B cell (primary cell): Measurements from ENCODE around the gene DLK1. TPM values are rescaled to one million over a fixed set of nuclear protein-coding genes. Genes with fewer than 3 reads are reported as not detected.

ENCODE experiments used
- ATAC-seq: fragments of 200-7000 bp; cut with Tn5 transposase; one replicate; pipeline ENCODE4 v1.10.0; 2021; ENCODE audit warnings: low read depth, mild to moderate bottlenecking, moderate number of reproducible peaks, moderate library complexity
- CTCF ChIA-PET: fragments of 350-600 bp; sonication (Branson Sonifier 250); formaldehyde crosslinking; loops from one replicate; lab custom pipeline; 2021; ENCODE audit warnings: antibody characterized with exemption, inconsistent platforms; lab: Charles Lee
- POLR2A ChIA-PET: fragments of 350-600 bp; sonication (Branson Sonifier 250); formaldehyde crosslinking; loops from one replicate; lab custom pipeline; 2021; ENCODE audit warnings: antibody characterized with exemption; lab: Charles Lee
- DNase-seq: peaks from one replicate; pipeline ENCODE4 v3.0.0; 2013
- H2AFZ ChIP-seq: 2 replicates; pipeline ENCODE4 v1.6.1; 2012; ENCODE audit warnings: mild to moderate bottlenecking, low read depth, low read length; ENCODE audit not compliant: insufficient read depth, poor library complexity, severe bottlenecking
- H3K27ac ChIP-seq, 2 donors: 1 replicate in 1 of 2; 2 replicates in 1 of 2; pipeline ENCODE4 v1.5.1; 2012 to 2013; ENCODE audit warnings: low read length in 2 of 2, mild to moderate bottlenecking in 2 of 2, moderate library complexity in 1 of 2
- H3K27me3 ChIP-seq, 4 experiments: fragments of 200-600 bp in 1 of 4; sonication (generic) in 1 of 4; replicated peaks in 1 of 4; 1 replicate in 2 of 4; 2 replicates in 2 of 4; pipeline versions ENCODE4 v1.6.1 to v1.7.0; 2013 to 2016; ENCODE audit warnings: low read length in 3 of 4, mild to moderate bottlenecking in 2 of 4, mixed read lengths in 1 of 4, moderate library complexity in 1 of 4; ENCODE audit not compliant: insufficient read depth in 4 of 4, control insufficient read depth in 3 of 4; ENCODE audit errors: control extremely low read depth in 1 of 4
- H3K36me3 ChIP-seq, 2 experiments: replicated peaks in 1 of 2; 1 replicate in 1 of 2; 2 replicates in 1 of 2; pipeline versions ENCODE4 v1.6.1 to v1.7.1; 2013; ENCODE audit warnings: low read length in 1 of 2; ENCODE audit not compliant: insufficient read depth in 2 of 2, control insufficient read depth in 1 of 2; ENCODE audit errors: control extremely low read depth in 1 of 2, extremely low read depth in 1 of 2
- H3K4me1 ChIP-seq, 2 donors: fragments of 200-600 bp in 1 of 2; sonication (generic) in 1 of 2; 1 replicate in 1 of 2; 2 replicates in 1 of 2; pipeline versions ENCODE4 v1.5.1 to v1.6.1; 2013 to 2017; ENCODE audit warnings: low read length in 2 of 2; ENCODE audit not compliant: control insufficient read depth in 2 of 2, insufficient read depth in 2 of 2
- H3K4me2 ChIP-seq: replicated peaks from 2 replicates; pipeline ENCODE3; 2012; ENCODE audit warnings: mild to moderate bottlenecking, low read depth, low read length; ENCODE audit not compliant: poor library complexity, severe bottlenecking
- H3K4me3 ChIP-seq, 5 experiments: fragments of 200-600 bp in 1 of 5; sonication (generic) in 1 of 5; 1 replicate in 3 of 5; 2 replicates in 2 of 5; pipeline versions ENCODE4 v1.5.1 to v1.7.0; 2011 to 2016; ENCODE audit warnings: low read length in 4 of 5, mild to moderate bottlenecking in 4 of 5, low read depth in 2 of 5, control low read depth in 1 of 5, moderate library complexity in 1 of 5; ENCODE audit not compliant: insufficient read depth in 1 of 5; ENCODE audit errors: control extremely low read depth in 1 of 5, extremely low read depth in 1 of 5
- H3K79me2 ChIP-seq: fragments of 200-600 bp; sonication (generic); one replicate; pipeline ENCODE4 v1.6.0; 2016; ENCODE audit warnings: low read length; ENCODE audit not compliant: control insufficient read depth, insufficient read depth
- H3K9ac ChIP-seq: fragments of 200-600 bp; sonication (generic); 2 replicates; pipeline ENCODE4 v1.6.1; 2017; ENCODE audit warnings: mild to moderate bottlenecking, low read length, moderate library complexity
- H3K9me3 ChIP-seq, 3 donors: one replicate each; pipeline versions ENCODE4 v1.6.1 to v1.7.1; 2013; ENCODE audit warnings: low read length in 2 of 3; ENCODE audit not compliant: control insufficient read depth in 2 of 3, insufficient read depth in 1 of 3; ENCODE audit errors: control extremely low read depth in 1 of 3
- H4K20me1 ChIP-seq: 2 replicates; pipeline ENCODE4 v1.6.0; 2012; ENCODE audit warnings: mild to moderate bottlenecking, low read length; ENCODE audit not compliant: insufficient read depth, control insufficient read depth, poor library complexity, severe bottlenecking
- H3K27ac Mint-ChIP-seq: one replicate; pipeline ENCODE4 v1.8.0; 2021; ENCODE audit warnings: mixed read lengths
- H3K27me3 Mint-ChIP-seq: one replicate; pipeline ENCODE4 v1.8.0; 2021; ENCODE audit warnings: mixed read lengths
- H3K4me1 Mint-ChIP-seq: one replicate; pipeline ENCODE4 v1.8.0; 2021; ENCODE audit warnings: mixed read lengths
- H3K4me3 Mint-ChIP-seq: one replicate; pipeline ENCODE4 v1.8.0; 2021; ENCODE audit warnings: mixed read lengths
- H3K9me3 Mint-ChIP-seq: one replicate; pipeline ENCODE4 v1.8.0; 2022; ENCODE audit warnings: mixed read lengths; ENCODE audit not compliant: insufficient read depth
- EZH2 ChIP-seq: IDR thresholded peaks from 2 replicates; pipeline ENCODE4 v1.6.1; 2012; ENCODE audit warnings: borderline replicate concordance, low read depth, mild to moderate bottlenecking, moderate library complexity, low read length; ENCODE audit not compliant: insufficient read depth, poor library complexity, severe bottlenecking
- WGBS: methylation state at CpG from one replicate; pipeline ENCODE4 v1.1.5; 2013; ENCODE audit warnings: missing lambda C conversion rate; ENCODE audit not compliant: insufficient coverage; 5-methylcytosine and 5-hydroxymethylcytosine counted together
- intact Hi-C: fragments of 100-400 bp; cut with micrococcal nuclease; formaldehyde crosslinking; loops from one replicate; pipeline ENCODE4 v1.10.0; 2022
- polyA plus RNA-seq: library from polyadenylated mRNA; depleted of rRNA; stranded (reverse); fragments of >200 nt; gene quantifications from 2 replicates; pipeline ENCODE4 v1.2.3, GENCODE V29; 2012
- total RNA-seq, 2 donors: library from RNA; stranded (reverse); fragments of 120-200 nt in 1 of 2; gene quantifications; 1 replicate in 1 of 2; 2 replicates in 1 of 2; pipeline versions ENCODE4 v1.2.3 to v1.2.4, GENCODE V29; 2013 to 2022
- TF ChIP-seq, protein P1 (sequence below): fragments of 200-600 bp; IDR thresholded peaks from one replicate; pipeline ENCODE4 v1.8.0; 2022; ENCODE audit warnings: antibody characterized with exemption, mild to moderate bottlenecking

DLK1 gene
- total and polyA plus RNA-seq, 2 donors (not counting 1 experiment from before 2014, with no cell fraction given): not detected

DNA sequence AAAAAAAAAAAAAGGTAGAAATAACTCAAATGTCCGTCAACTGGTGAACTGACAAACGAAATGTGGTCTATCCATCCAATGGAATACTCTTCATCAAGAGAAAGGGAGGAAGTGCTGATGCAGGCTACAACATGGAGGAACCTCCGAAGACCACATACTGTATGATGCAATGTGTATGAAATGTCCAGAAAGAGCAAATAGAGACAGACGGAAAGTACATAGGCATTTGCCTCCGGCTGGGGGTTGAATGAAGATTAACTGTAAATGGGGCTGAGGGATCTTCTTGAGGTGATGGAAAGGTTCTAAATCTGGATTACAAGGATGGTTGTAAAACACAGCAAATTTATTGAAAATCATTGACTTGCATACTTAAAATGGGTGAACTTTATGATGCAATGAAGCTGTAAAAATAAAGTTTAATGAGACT, 35.4 kb downstream of the DLK1 start:
- Histone ChIP-seq H3K27ac (no peak overlapping the region), H4K20me1 (no peaks in the 10 kb centered on the region), H3K9me3 (peaks cover 0 to 3% (median 0%) of the 10 kb centered on the region in 3 donors), H3K27me3 (no peaks in the 10 kb centered on the region), H3K79me2 (no peaks in the 10 kb centered on the region), H3K4me1 (no peaks in the 10 kb centered on the region), H3K4me3 (no peak overlapping the region), H3K36me3 (no peaks in the 10 kb centered on the region), H3K4me2 (no peak overlapping the region), H2AFZ (no peak overlapping the region), H3K9ac (no peak overlapping the region)
- DNase-seq (no peak), ATAC-seq (no peak)
- Mint-ChIP-seq H3K9me3 (no peaks in the 10 kb centered on the region), H3K4me3 (no peak overlapping the region), H3K4me1 (no peaks in the 10 kb centered on the region), H3K27ac (no peak overlapping the region), H3K27me3 (peaks cover 4% of the 10 kb centered on the region)
- intact Hi-C loops: no loop called here
- POLR2A ChIA-PET: no interaction called here
- no peak for TF ChIP-seq EZH2
- TF ChIP-seq, protein P1, sequence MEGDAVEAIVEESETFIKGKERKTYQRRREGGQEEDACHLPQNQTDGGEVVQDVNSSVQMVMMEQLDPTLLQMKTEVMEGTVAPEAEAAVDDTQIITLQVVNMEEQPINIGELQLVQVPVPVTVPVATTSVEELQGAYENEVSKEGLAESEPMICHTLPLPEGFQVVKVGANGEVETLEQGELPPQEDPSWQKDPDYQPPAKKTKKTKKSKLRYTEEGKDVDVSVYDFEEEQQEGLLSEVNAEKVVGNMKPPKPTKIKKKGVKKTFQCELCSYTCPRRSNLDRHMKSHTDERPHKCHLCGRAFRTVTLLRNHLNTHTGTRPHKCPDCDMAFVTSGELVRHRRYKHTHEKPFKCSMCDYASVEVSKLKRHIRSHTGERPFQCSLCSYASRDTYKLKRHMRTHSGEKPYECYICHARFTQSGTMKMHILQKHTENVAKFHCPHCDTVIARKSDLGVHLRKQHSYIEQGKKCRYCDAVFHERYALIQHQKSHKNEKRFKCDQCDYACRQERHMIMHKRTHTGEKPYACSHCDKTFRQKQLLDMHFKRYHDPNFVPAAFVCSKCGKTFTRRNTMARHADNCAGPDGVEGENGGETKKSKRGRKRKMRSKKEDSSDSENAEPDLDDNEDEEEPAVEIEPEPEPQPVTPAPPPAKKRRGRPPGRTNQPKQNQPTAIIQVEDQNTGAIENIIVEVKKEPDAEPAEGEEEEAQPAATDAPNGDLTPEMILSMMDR: no peak
- WGBS: 100% methylated on average over 3 of the region's 5 CpGs
- CTCF ChIA-PET: no interaction called here

DNA sequence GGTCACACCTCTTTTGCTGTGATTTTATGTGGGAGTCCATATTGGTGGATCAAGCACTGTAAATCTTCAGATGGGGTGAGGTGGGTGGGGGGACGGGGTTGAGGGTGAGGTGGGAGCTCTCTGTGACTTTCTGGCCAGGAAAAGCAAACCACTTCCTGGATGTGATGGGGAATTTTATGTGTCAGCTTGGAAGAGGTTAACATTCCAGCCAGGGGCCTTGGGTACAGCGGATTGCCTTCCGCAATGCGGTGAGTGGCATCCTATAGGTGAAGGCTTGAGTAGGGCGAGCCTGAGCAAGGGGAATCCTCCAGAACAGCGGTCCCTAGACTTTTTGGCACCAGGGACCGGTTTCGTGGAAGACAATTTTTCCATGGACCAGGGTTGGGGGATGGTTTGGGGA, 36.2 kb downstream of the DLK1 start:
- no peak overlapping the region for H3K27ac Mint-ChIP-seq
- no peak overlapping the region for H3K4me3 ChIP-seq
- ATAC-seq (no peak), DNase-seq (no peak)
- H2AFZ ChIP-seq: no peak overlapping the region
- H3K79me2 ChIP-seq: no peaks in the 10 kb centered on the region
- no peak overlapping the region for H3K4me3 Mint-ChIP-seq
- WGBS: 92% methylated on average over 5 of the region's 8 CpGs
- no peak overlapping the region for H3K9ac ChIP-seq
- no peak overlapping the region for H3K27ac ChIP-seq
- H3K9me3 Mint-ChIP-seq: no peaks in the 10 kb centered on the region
- no peaks in the 10 kb centered on the region for H3K4me1 ChIP-seq
- no peaks in the 10 kb centered on the region for H3K4me1 Mint-ChIP-seq
- ChIA-PET POLR2A (no interaction called here), CTCF (no interaction called here)
- peaks cover 0 to 3% (median 0%) of the 10 kb centered on the region in 3 donors for H3K9me3 ChIP-seq
- no peaks in the 10 kb centered on the region for H4K20me1 ChIP-seq
- H3K36me3 ChIP-seq: no peaks in the 10 kb centered on the region
- H3K27me3 Mint-ChIP-seq: peaks cover 3% of the 10 kb centered on the region
- intact Hi-C loops: no loop called here
- no peak for TF ChIP-seq EZH2
- TF ChIP-seq, protein P1: no peak
- no peak overlapping the region for H3K4me2 ChIP-seq
- no peaks in the 10 kb centered on the region for H3K27me3 ChIP-seq
